SK-N-SH treated with all-trans-retinoic acid at 6 μM for 48 hours (cell line): ENCODE results near the gene BCR.

Source experiments
- ATAC-seq: fragments of 200-7000 bp; cut with Tn5 transposase; 3 replicates; pipeline ENCODE4 v1.9.1; 2020; ENCODE audit warnings: mild to moderate bottlenecking, moderate library complexity
- BACH2 ChIP-seq: fragments of 250-450 bp; sonication (Bioruptor Pico); IDR thresholded peaks from 2 replicates; pipeline ENCODE4 v1.9.0; 2021; ENCODE audit warnings: mild to moderate bottlenecking, borderline replicate concordance
- CREB5 ChIP-seq: fragments of 250-450 bp; sonication (Bioruptor Pico); IDR thresholded peaks from 2 replicates; pipeline ENCODE4 v1.5.1; 2020; ENCODE audit warnings: low read depth, mild to moderate bottlenecking, moderate library complexity
- CSDC2 ChIP-seq: fragments of 250-450 bp; sonication (Bioruptor Pico); IDR thresholded peaks from 2 replicates; pipeline ENCODE4 v1.5.0; 2020; ENCODE audit warnings: mild to moderate bottlenecking, moderate library complexity
- CSRNP3 ChIP-seq: fragments of 250-450 bp; sonication (Bioruptor Pico); IDR thresholded peaks from 2 replicates; pipeline ENCODE4 v1.5.1; 2021; ENCODE audit warnings: mild to moderate bottlenecking, moderate library complexity
- ESRRG ChIP-seq: fragments of 250-450 bp; sonication (Bioruptor Pico); IDR thresholded peaks from 2 replicates; pipeline ENCODE4 v1.6.1; 2021; ENCODE audit warnings: mild to moderate bottlenecking
- GLIS3 ChIP-seq: fragments of 250-450 bp; sonication (Bioruptor Pico); IDR thresholded peaks from 2 replicates; pipeline ENCODE4 v1.5.0; 2020; ENCODE audit warnings: mild to moderate bottlenecking, moderate library complexity
- OSR1 ChIP-seq: fragments of 250-450 bp; sonication (Bioruptor Pico); IDR thresholded peaks from 2 replicates; pipeline ENCODE4 v1.8.0; 2022; ENCODE audit warnings: moderate library complexity, mild to moderate bottlenecking, inconsistent platforms
- PATZ1 ChIP-seq: fragments of 250-450 bp; sonication (Bioruptor Pico); IDR thresholded peaks from 2 replicates; pipeline ENCODE4 v1.8.0; 2020; ENCODE audit warnings: mild to moderate bottlenecking, moderate library complexity, borderline replicate concordance
- POU6F1 ChIP-seq: fragments of 250-450 bp; sonication (Bioruptor Pico); IDR thresholded peaks from 2 replicates; pipeline ENCODE4 v1.8.0; 2021; ENCODE audit warnings: low read depth, mild to moderate bottlenecking, moderate library complexity, borderline replicate concordance
- PPARA ChIP-seq: fragments of 250-450 bp; sonication (Bioruptor Pico); IDR thresholded peaks from 2 replicates; pipeline ENCODE4 v1.5.0; 2020; ENCODE audit warnings: mild to moderate bottlenecking, borderline replicate concordance
- RARB ChIP-seq: fragments of 250-450 bp; sonication (Bioruptor Pico); IDR thresholded peaks from 2 replicates; pipeline ENCODE4 v1.8.0; 2021; ENCODE audit warnings: mild to moderate bottlenecking, moderate library complexity
- SNAI2 ChIP-seq: fragments of 250-450 bp; sonication (Bioruptor Pico); IDR thresholded peaks from 2 replicates; pipeline ENCODE4 v1.5.0; 2020; ENCODE audit warnings: mild to moderate bottlenecking, moderate library complexity
- TCF4 ChIP-seq: fragments of 250-450 bp; sonication (Bioruptor Pico); IDR thresholded peaks from 2 replicates; pipeline ENCODE4 v1.8.0; 2021; ENCODE audit warnings: mild to moderate bottlenecking, moderate library complexity, borderline replicate concordance
- TSHZ2 ChIP-seq: fragments of 250-450 bp; sonication (Bioruptor Pico); IDR thresholded peaks from 2 replicates; pipeline ENCODE4 v1.5.0; 2020; ENCODE audit warnings: mild to moderate bottlenecking, moderate library complexity
- ZC3H10 ChIP-seq: fragments of 250-450 bp; sonication (Bioruptor Pico); IDR thresholded peaks from 2 replicates; pipeline ENCODE4 v1.5.1; 2021; ENCODE audit warnings: mild to moderate bottlenecking, moderate library complexity
- ZFP3 ChIP-seq: fragments of 250-450 bp; sonication (Bioruptor Pico); IDR thresholded peaks from 2 replicates; pipeline ENCODE4 v1.5.0; 2020; ENCODE audit warnings: mild to moderate bottlenecking, moderate library complexity
- ZFP30 ChIP-seq: fragments of 450-650 bp; formaldehyde crosslinking; IDR thresholded peaks from 2 replicates; pipeline ENCODE4 v1.5.0; 2022; ENCODE audit warnings: mild to moderate bottlenecking, moderate library complexity
- ZNF565 ChIP-seq: fragments of 450-650 bp; formaldehyde crosslinking; conservative IDR thresholded peaks from 2 replicates; pipeline ENCODE4 v1.5.0; 2020; ENCODE audit warnings: low read depth, mild to moderate bottlenecking, moderate library complexity
- ZNF8 ChIP-seq: fragments of 450-650 bp; formaldehyde crosslinking; IDR thresholded peaks from 2 replicates; pipeline ENCODE4 v1.5.0; 2020; ENCODE audit warnings: mild to moderate bottlenecking, moderate library complexity

Gene BCR

GRCh38 chr22:23267226-23268043, 87.1 kb downstream of the BCR start (continued):
- no peak for TF ChIP-seq BACH2 (CRISPR knock-in tag)

- no peak for ATAC-seq
- no peak for TF ChIP-seq ZFP3 (CRISPR knock-in tag)
- no peak for TF ChIP-seq ZNF8 (CRISPR knock-in tag)
- TF ChIP-seq TSHZ2, result no peak
- TF ChIP-seq RARB (CRISPR knock-in tag), result no peak
- TF ChIP-seq CREB5, result no peak
- no peak for TF ChIP-seq SNAI2
- TF ChIP-seq ESRRG (CRISPR knock-in tag), result no peak
- TF ChIP-seq OSR1, result no peak
- TF ChIP-seq BACH2 (CRISPR knock-in tag), result no peak
- TF ChIP-seq PPARA, result no peak
- TF ChIP-seq ZNF565, result no peak
- no peak for TF ChIP-seq ZFP30
- TF ChIP-seq PATZ1 (CRISPR knock-in tag), result no peak
- no peak for TF ChIP-seq POU6F1 (CRISPR knock-in tag)
- no peak for TF ChIP-seq ZC3H10 (CRISPR knock-in tag)
- TF ChIP-seq TCF4 (CRISPR knock-in tag), result no peak
- TF ChIP-seq CSDC2 (CRISPR knock-in tag), result no peak
- TF ChIP-seq CSRNP3, result no peak
- no peak for TF ChIP-seq GLIS3 (CRISPR knock-in tag)
Measured at GRCh38 chr22:23268139-23268712, 87.9 kb downstream of the BCR start.

- TF ChIP-seq BACH2 (CRISPR knock-in tag), result no peak
- TF ChIP-seq CSRNP3, result no peak
- no peak for TF ChIP-seq GLIS3 (CRISPR knock-in tag)
- TF ChIP-seq ESRRG (CRISPR knock-in tag), result no peak
- TF ChIP-seq PATZ1 (CRISPR knock-in tag), result no peak
- no peak for TF ChIP-seq OSR1
- TF ChIP-seq RARB (CRISPR knock-in tag), result no peak
- TF ChIP-seq ZNF8 (CRISPR knock-in tag), result no peak
- no peak for TF ChIP-seq POU6F1 (CRISPR knock-in tag)
- no peak for TF ChIP-seq ZNF565
- TF ChIP-seq ZFP3 (CRISPR knock-in tag), result no peak
- TF ChIP-seq, all 23 proteins: peak for 0
Measured at GRCh38 chr22:23268877-23269276, 88.6 kb downstream of the BCR start.

More at GRCh38 chr22:23268877-23269276, 88.6 kb downstream of the BCR start:
- ATAC-seq, result no peak
